Dermis lymphatic vessel endothelial cell (primary cell): ENCODE measurements around the gene RPIA. TPM values are rescaled to one million over a fixed set of nuclear protein-coding genes. Genes with fewer than 3 reads are reported as not detected.

ENCODE experiments used
- total RNA-seq: library from RNA; depleted of rRNA; stranded (reverse); fragments of >200 nt; gene quantifications from 2 replicates; pipeline ENCODE4 v1.2.1, GENCODE V29; 2014

RPIA gene
- total RNA-seq, result 10.5 and 12.8 TPM in 2 replicates

GRCh38 chr2:88691339-88692183 is at the start of gene RPIA:
TSS of gene RPIA (plus strand) at chr2:88691673. CDS start at chr2:88691699, 26 bp downstream.

Other genes with a start within 250 kb of the RPIA start
- gene FOXI3, start 239.0 kb upstream of the RPIA start, total RNA-seq, result not detected in 2 replicates
- 13.0 and 13.1 TPM in 2 replicates for gene EIF2AK3, start 64.2 kb upstream of the RPIA start, total RNA-seq